GM18511 (cell line): ENCODE data around the gene DBF4.

ENCODE experiments used
- ATAC-seq: cut with Tn5 transposase; IDR thresholded peaks from one replicate; pipeline ENCODE4 v1.9.1; 2021; ENCODE audit warnings: mild to moderate bottlenecking, moderate library complexity; ENCODE audit not compliant: unreplicated experiment

DBF4 gene

GRCh38 chr7:87948371-87948770 lies 72.1 kb downstream of the DBF4 start:
- ATAC-seq: no peak
